HG03097 (cell line): ENCODE measurements around the gene INTS4.
"Not testable (repeated sequence)": the region's sequence is repeated elsewhere in the genome, so short reads cannot be mapped to it uniquely, and the experiment has no call there.

ENCODE experiments used
- ATAC-seq: cut with Tn5 transposase; IDR thresholded peaks from one replicate; pipeline ENCODE4 v1.9.1; 2021; ENCODE audit not compliant: unreplicated experiment, low FRiP score

INTS4 gene

DNA sequence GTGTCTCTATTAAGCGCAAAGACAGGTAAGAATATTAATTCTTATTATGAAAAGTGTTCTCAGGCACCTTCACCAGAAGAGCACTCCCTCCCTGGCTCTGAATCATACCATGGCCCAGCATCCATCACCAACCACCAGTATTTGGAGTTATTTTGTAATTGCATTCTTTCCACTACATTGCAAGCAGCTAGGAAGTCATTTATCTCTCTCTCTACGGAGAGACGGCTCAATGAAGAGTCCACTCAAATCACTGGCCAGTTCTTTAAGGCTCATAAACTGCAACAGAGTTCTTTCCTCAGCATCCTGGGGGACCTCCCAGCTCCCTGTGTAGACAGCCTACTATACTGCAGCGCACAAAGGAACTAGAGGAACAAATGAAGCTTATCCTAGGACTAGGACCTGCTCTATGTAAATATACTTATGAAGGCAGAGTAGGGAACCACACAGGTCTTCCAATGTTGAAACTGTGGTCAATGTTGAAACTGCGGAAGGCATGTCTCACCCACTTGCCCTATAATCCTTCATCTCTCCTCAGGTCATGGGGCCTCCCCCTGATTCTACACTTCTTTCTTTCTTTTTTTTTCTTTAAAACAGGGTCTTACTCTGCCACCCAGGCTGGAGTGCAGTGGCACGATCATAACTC is 110.2 kb downstream of the INTS4 start:
- no peak for ATAC-seq

DNA sequence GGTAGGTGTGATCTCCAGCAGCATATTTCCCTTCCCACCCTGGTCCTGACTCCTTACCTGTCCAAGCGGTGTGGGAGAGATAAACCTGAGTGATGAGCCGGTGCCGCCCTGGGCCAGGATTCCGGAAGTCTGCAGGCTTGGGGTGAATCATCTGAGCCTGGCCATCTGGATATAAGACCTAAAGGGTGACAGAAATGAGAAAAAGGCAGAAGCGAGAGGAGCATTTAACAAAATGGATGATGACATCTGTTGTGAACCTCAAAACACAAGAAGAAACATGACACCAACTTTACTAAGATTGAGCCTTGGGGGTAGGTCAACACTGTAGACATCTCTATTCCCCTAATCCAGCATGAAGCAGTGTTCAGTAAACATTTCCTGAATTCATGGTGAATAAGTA is 110.7 kb downstream of the INTS4 start:
- ATAC-seq = no peak

GRCh38 chr11:77882396-77882795 is 112.1 kb downstream of the INTS4 start:
- ATAC-seq = no peak

- ATAC-seq = peak; percentile 57
These were observed 115.2 kb downstream of the INTS4 start for GRCh38 chr11:77879218-77879617.

DNA sequence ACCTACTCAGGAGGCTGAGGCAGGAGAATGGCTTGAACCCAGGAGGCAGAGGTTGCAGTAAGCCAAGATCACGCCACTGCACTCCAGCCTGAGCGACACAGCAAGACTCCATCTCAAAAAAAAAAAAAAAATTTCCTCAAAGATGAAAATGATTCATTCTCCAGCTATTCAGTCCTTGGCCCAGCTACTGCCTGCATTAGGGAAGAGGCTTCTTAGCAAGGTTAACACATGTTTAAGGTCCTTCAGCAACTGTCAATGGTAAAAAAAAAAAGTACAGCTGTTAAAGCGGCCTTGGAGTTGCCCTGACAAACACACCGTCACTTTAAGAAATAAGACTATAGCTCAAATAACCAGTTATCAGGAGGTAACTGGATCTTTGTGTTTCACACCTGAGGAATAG is 116.2 kb downstream of the INTS4 start:
- ATAC-seq = not testable (repeated sequence)

GRCh38 chr11:77876045-77876444 is 118.4 kb downstream of the INTS4 start:
- ATAC-seq = no peak

- ATAC-seq = no peak
These were observed 120.3 kb downstream of the INTS4 start for GRCh38 chr11:77874206-77874605.

- no peak for ATAC-seq
These were observed 121.1 kb downstream of the INTS4 start for GRCh38 chr11:77873345-77873744.

GRCh38 chr11:77871855-77872254 is 122.6 kb downstream of the INTS4 start:
- no peak for ATAC-seq

DNA sequence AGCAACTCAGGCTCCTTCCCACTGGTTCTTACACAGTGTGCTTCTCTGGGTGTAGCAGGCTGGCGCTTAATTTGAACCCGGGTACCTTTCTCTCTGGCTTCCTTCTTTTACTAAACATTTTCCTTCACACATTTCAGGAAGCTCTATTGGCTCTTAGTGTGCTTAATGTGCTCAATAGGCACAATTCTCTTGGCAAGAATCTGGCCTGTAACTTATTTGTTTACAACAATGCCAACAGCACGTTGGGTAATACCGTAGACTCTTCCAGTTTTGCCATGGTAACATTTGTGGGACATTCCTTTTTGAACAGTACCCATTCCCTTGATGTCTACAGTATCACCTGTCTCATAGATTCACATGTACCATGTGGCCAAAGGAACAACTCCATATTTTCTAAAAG is 125.7 kb downstream of the INTS4 start:
- ATAC-seq = no peak

GRCh38 chr11:77866336-77866735 is 128.1 kb downstream of the INTS4 start:
- ATAC-seq = no peak

DNA sequence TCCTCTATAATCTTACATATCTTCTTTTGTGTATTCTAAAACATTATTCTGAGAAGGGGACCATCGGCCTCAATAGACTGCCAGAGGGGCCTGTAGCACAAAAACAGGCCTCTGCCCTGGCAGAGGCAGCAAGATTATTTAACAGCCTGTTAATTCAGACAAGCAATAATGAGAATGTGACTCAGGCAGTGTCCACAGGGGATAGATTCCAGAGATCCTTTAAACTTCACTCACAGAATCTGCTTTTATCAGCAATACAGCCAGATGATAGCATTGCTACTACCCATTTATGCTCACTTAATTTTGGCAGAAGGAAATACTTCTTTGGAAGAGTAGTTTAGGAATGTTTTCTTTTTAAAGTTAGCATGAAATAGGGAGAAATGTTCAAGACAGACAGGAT is 128.7 kb downstream of the INTS4 start:
- no peak for ATAC-seq

- ATAC-seq = not testable (repeated sequence)
These were observed 133.0 kb downstream of the INTS4 start for GRCh38 chr11:77861444-77861843.

GRCh38 chr11:77857906-77858457 is 136.5 kb downstream of the INTS4 start:
- not testable (repeated sequence) for ATAC-seq

DNA sequence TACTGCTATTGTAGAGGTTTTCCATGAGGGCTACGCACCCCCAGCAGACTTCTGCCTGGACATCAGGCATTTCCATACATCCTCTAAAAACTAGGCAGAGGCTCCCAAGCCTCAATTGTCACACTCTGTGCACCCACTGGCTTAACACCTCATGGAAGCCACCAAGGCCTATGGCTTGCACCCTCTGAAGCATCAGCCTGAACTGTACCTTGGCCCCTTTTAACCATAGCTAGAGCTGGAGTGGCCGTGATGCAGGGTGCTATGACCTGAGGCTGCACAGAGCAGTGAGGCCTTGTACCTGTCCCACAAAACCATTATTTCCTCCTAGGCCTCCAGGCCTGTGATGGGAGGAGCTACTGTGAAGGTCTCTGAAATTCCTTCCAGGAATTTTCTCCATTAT is 139.6 kb downstream of the INTS4 start:
- no peak for ATAC-seq

DNA sequence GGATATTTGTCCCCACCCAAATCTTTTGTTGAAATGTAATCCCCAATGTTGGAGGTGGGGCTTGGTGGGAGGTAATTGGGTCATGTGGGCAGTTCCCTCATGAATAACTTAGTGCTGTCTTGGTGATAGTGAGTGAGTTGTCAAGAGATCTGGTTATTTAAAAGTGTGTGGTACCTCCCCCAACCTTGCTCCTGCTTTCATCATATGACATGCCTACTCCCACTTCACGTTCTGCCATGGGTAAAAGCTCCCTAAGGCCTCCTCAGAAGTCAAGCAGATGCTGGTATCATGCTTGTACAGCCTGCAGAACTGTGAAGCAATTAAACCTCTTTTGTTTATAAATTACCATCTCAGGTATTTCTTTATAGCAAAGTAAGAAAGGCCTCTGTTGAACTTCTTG is 143.0 kb downstream of the INTS4 start:
- ATAC-seq = no peak

GRCh38 chr11:77843700-77844099 is 150.8 kb downstream of the INTS4 start:
- ATAC-seq = not testable (repeated sequence)

DNA sequence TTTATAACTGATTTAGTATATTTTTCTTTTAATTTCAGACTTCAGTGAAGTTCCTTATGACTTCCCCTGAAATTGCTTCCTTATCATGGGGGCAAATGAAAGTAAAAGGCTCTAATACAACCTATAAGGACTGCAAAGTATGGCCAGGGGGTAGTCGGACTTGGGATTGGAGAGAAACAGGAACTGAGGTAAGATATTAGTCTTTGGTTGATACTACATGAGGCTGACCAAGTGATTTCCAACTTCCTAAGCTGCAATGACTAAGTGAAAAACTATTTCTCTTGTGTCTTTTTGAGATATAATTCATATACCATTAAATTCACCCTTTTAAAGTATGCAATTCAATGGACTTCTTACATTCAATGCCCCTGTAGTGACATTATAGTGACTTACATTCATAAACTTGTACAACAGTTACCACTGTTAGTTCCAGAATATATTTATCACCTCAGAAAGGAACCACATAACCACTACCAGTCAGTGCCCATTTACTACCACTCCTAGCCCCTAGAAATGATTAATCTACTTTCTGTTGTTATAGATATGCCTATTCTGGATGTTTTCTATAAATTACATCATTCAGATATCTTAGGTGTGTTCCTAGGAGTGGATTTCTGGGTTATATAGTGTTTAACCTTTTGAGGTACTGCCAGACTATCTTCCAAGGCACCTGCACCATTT is 151.9 kb downstream of the INTS4 start:
- ATAC-seq = no peak

GRCh38 chr11:77833302-77833701 is 161.2 kb downstream of the INTS4 start:
- ATAC-seq = no peak

- ATAC-seq = no peak
These were observed 165.5 kb downstream of the INTS4 start for GRCh38 chr11:77828926-77829325.
